ENCODE results near the gene PCYOX1L. TPM values are rescaled to one million over a fixed set of nuclear protein-coding genes. Genes with fewer than 3 reads are reported as not detected.
"Not testable (repeated sequence)": the region's sequence is repeated elsewhere in the genome, so short reads cannot be mapped to it uniquely, and the experiment has no call there.

PCYOX1L gene
- total RNA-seq, 2 donors from 2014 or later: 3.3 to 3.9 TPM

DNA sequence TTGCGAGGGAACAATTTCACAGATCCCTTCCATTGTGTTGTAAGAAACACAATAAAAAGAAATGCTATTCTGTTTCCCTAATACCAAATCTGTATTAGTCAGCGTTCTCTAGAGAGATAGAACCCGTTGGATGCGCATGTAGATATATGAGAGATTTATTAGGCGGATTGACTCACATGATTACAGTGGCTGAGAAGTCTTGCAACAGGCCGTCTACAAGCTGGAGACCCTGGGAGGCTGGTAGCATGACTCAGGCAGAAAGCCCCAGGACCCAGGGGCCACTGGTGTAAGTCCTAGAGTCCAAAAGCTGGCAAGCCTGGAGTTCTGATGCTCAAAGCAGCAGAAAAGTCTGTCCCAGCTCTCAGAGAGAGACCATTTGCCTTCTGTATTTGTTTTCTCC is 39.7 kb downstream of the PCYOX1L start:
- intact Hi-C loops (cut with DNase I, micrococcal nuclease): no loop called here
- no peak for ATAC-seq
- DNase-seq: no peak

- intact Hi-C loops (cut with DNase I, micrococcal nuclease); ATAC-seq; DNase-seq: not testable (repeated sequence)
Measured at GRCh38 chr5:149398747-149399266, 41.0 kb downstream of the PCYOX1L start.

DNA sequence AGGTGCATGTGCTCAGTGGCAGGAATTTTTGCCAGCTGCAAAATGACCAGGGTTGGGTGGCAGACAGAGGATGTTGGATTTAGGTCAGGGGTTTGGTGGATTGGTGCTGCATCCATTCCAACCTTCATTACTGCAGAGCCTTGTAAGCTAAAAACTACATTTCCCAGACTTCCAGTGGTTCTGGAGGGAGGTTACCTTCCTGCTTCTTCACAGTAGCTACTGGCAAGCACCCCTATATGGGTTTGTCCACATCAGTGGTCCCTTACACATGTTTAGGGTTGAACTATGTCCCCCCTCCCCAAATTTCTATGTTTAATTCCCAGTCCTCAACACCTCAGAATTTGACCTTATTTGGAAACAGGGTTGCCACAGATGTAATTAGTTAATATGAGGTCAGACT is 41.9 kb downstream of the PCYOX1L start:
- DNase-seq: no peak
- ATAC-seq: no peak
- intact Hi-C loops (cut with DNase I, micrococcal nuclease): no loop called here

DNA sequence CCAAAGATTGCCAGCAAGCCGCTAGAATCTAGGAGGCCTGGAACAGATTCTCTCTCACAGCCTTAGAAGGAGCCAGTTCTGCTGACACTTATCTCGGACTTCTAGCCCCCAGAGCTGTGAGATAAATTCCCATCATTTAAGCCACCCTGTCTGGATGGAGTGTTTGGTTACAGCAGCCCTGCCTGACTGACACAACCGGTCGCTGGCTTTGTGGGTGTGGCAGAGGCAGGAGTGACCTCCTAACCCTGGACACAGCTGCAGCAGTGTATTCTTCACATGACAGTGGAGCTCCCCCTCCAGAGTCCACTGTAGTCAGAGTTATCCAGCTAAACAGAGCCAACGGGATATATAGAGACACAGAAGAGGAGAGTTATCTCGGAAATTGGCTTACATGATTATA is 42.5 kb downstream of the PCYOX1L start:
- DNase-seq (no peak), ATAC-seq (no peak)
- intact Hi-C loops (cut with DNase I, micrococcal nuclease): no loop called here

GRCh38 chr5:149401051-149401450 is 43.2 kb downstream of the PCYOX1L start:
- no peak for DNase-seq
- no peak for ATAC-seq
- intact Hi-C loops (cut with DNase I, micrococcal nuclease): no loop called here

DNA sequence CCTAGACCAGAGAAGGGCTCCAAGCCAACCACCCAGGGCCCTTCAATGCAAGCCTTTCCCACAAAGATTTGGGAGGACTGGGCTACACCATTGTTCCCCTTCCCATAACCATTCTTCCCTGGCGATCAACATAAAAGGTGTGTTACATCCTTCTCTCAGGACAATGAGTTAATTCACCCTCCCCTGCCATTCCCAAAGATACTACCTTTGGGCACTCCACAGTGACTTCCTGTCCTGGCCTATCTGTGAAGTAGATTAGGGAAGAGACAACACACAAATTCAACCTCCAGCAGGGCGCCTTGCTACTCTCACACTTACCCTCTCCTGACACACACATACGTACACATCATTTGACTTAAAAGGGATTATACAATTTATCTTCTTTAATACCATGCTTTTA is 44.4 kb downstream of the PCYOX1L start:
- intact Hi-C loops (cut with DNase I, micrococcal nuclease): no loop called here
- DNase-seq: no peak
- ATAC-seq: no peak

GRCh38 chr5:149403923-149404745 is 46.3 kb downstream of the PCYOX1L start:
- intact Hi-C loops (cut with DNase I, micrococcal nuclease): no loop called here
- no peak for DNase-seq
- no peak for ATAC-seq

DNA sequence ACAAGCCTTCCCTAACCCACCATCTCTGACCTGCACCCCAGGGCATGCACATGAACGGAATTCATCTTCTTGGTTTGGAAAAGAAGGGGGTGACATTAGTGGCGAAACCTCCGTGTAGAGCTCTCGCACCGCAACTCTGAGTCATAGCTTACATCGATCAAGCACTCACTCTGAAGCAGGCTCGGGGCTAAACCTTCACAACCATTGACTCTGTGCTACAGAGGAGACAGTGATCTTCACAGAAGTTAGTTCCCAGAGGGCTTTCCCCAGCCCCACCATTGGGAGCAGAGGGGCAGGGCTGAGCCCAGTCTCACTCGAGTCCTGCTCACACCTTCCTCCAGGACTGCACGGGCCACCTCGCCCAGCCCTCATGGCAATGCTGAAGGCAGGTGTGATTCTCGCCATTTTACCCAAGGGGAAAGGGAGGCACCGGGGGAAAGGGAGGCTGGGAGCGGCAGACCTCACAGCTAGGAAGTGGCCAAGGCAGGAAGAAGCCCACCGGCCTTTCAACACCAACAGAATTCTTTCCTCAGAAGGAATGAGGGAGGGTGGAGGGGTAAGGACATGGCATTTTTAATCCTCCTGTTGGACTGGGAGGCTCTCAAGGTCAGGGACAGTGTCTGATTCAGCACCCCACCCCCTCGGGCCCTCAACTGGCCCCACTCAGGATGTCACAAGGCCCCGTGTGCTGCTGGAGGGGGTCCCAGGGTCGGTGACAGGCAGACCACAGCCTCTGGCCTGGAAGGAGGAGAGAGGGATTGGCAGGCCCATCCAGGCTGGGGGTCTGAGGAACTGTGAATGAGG is 47.1 kb downstream of the PCYOX1L start:
- no peak for ATAC-seq
- intact Hi-C loops (cut with DNase I, micrococcal nuclease): no loop called here
- DNase-seq: no peak

DNA sequence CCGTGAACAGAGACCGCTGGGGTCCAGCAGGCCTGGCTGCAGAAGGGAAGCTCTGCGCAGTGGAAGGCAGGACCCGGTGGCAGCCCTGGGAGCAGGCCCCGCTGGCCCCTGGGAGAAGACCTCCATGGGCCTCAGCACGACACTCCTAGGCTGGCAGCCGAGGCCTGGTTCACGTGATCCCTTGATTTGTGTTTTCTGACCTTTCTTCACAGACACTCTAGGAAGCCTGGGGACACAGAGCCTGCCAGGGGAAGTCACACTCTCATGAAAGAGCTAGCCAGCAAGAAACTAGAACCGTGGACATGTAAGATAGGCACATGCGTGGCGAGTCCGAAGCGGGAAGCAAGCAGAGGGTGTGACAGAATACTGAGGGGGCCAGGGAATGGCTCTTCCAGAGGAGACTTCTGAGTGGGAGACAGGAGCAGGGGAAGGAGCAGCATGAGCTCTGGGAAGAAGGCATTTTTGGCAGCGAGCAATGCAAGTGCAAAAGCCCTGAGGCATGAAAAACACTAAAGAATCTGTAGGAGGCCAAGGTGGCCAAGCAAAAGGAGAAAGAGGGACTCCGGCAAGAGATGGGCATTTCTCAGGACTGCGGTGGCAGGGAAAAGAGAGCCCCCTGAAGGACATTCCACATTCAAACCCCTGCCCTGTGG is 47.8 kb downstream of the PCYOX1L start:
- DNase-seq (no peak), ATAC-seq (no peak)
- intact Hi-C loops (cut with DNase I, micrococcal nuclease): no loop called here

DNA sequence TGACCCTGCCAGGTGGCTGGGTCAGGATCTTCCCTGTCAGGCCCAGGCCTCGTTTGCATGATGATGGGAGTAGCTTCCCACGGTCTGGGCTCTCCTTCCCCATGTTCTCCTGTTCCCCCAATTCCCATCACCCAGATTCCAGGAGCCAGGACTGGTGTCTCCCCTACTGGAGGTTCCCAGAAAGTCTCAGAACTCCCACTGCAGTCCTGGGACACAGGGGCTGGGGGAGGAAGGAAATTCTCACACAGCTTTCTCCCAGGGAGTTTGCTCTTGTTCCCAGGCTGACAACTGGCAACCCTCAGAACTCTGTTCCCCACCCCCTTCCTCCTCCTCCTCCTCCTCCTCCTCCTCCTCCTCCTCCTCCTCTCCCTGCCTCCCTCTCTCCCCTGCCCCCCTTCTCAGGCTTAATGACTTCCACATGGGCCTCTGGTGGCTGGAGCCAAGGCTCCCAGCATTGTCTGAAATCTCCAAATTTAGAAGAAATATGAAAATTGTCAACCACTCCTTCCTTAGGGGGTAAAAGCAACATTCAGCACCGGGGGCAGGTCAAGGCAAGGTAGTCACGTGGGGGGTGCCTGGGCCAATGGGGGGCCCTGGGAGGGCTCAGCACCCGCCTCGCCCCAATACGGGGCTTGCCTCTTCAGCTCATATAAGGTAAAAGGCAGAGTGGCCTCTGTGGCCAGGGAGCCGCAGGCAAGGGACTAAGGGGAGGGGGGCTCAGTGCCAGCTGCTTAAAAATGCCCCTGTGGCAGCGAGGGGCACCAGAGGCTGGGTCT is 48.5 kb downstream of the PCYOX1L start:
- ATAC-seq (peak; percentile 59), DNase-seq (peak; percentile 37 to 85)
- intact Hi-C loops (cut with DNase I, micrococcal nuclease): no loop called here

- DNase-seq (no peak), ATAC-seq (no peak)
- intact Hi-C loops (cut with DNase I, micrococcal nuclease): no loop called here
Measured at GRCh38 chr5:149406979-149407306, 49.1 kb downstream of the PCYOX1L start.

DNA sequence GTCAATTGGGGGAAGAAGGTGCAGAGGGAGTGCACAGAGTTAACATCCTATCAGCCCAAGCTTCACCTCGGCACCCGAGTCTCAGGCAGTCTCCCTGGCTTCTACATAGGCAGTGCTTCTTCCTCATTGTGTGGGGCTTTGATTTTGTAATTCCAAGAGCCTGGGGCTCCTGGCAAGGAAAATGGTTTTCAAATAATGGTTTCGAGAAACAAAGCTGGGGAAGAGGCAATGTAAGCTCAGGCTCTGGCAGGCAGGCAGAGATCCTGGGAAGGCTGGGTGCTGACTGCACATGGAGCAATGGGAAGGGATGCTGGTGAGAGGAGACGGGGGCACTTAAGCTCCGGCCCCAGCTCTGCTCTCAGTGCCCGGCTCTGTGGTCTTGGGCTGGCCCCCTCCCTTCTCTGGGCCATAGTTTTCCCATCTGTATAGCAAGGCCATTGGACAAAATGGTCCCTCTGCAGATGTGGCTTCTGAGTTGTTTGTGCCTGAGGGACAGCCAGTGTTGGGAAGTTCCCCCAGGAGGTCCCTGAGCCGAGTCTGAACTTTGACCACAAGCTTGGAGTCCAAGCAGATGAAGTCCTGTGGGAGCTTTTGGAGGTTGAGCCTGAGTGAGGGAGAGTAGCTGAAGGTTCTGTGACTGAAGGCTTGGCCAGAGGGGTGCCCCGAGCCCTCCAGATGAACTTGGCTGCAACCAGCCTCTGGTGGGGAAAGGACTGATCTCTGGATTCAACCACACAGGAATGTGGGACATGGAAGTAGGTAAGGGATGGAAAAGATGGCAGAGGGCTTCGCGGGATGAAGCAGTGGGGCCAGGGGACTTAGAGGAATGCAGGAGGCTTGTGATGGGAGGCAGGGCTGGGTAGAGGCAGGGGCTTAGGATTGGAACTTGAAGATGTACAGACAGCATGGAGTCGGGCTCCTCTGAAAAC is 49.7 kb downstream of the PCYOX1L start:
- no peak for ATAC-seq
- intact Hi-C loops (cut with DNase I, micrococcal nuclease): no loop called here
- no peak for DNase-seq

GRCh38 chr5:149408252-149409099 is 50.6 kb downstream of the PCYOX1L start:
- intact Hi-C loops (cut with DNase I, micrococcal nuclease): no loop called here
- DNase-seq (no peak), ATAC-seq (no peak)

DNA sequence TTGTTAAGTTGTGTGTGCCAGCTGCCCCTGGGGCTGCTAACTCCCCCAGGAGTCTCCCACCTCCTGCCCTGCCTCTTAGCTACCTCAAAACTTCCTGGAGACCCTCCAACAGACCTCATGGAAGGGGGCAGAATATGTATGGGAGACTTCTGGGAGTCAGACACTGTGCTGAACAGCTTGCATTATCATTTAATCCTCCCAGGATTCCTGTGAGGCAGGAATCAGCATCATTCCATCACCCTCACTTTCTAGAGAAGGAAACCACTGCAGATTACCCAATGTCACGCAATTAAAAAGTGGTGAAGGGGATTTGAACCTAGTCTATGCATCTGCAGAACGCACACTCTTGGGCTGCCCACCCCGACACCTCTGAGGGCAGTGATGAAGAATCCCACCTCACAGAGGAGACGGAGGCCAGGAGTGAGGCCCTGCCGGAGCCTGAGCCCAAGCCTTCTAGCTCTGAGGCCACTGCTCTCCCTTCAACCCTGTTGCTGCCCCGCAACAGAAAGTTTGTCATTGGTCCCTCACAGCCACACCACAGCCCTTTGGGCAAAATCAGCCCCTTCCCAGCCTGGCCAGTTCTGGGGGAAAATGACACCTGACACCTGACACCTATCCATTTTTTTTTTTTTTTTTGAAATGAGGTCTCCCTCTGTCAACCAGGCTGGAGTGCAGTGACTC is 51.6 kb downstream of the PCYOX1L start:
- ATAC-seq (no peak), DNase-seq (no peak)

DNA sequence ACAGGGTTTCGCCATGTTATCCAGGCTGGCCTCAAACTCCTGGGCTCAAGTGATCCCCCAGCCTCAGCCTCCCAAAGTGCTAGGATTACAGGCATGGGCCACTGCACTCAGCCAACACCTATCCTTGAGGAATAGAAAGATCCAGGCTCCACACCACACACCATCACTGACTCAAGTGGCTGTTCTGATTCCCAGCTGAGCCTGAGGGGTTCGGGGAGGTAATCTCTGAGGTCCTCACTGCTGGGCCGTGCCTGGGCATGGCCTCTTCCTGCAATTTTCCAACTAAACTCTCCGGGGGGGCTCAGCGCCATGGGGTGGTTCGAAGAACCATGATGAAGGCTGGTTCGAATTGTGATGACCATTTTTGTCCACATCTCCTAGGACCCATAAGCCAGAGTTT is 52.2 kb downstream of the PCYOX1L start:
- DNase-seq: no peak
- no peak for ATAC-seq
- intact Hi-C loops (cut with DNase I, micrococcal nuclease): no loop called here

More for the DNA sequence above, 51.6 kb downstream of the PCYOX1L start:
- intact Hi-C loops (cut with DNase I, micrococcal nuclease): no loop called here

DNA sequence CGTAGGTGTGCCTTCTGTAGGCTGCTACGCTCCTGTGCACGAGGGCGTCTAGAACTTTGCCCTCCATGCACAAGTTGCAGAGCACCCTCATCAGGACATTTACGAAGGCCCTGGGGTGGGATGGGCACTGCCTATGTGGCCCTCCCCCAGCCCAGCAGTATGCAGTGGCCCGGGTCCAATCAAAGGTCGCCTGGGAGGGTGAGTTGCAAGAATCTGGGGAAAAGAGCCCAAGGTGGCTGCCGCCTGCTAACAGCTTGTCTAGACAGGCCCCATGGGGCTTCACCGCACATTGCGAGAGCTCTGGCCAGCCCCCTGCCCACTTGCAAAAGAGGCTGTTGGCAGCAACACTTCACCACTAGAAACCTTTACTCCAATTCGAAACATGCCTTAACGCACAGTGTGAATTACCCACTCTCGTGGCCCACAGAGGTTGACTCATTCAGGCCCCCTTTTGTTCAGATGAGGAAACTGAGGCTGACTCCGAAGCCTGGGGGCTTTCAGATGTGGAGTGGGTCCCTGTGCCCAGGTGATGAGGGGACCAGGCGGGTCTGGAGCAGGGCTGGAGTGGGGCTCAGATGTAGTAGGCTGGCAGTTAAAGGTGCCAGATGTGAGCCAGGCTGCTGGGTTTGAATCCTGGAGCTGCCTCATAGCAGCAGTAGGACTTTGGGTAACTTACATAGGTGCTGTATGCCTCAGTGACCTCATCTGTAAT is 53.0 kb downstream of the PCYOX1L start:
- no peak for DNase-seq
- intact Hi-C loops (cut with DNase I, micrococcal nuclease): no loop called here
- peak; percentile 60 for ATAC-seq
